AG10803 (cell line): ENCODE results near the gene FANCE.

Experiments
- DNase-seq: peaks from one replicate; pipeline ENCODE4 v3.0.0; 2010; ENCODE audit warnings: low read depth
- H3K4me3 ChIP-seq: 2 replicates; pipeline ENCODE4 v1.5.1; 2011; ENCODE audit warnings: mild to moderate bottlenecking, low read length, control low read depth
- TF ChIP-seq, protein P1 (sequence below): conservative IDR thresholded peaks from 2 replicates; pipeline ENCODE4 v1.5.1; 2011; ENCODE audit warnings: mild to moderate bottlenecking, low read length, control low read depth, inconsistent platforms

FANCE gene, protein sequence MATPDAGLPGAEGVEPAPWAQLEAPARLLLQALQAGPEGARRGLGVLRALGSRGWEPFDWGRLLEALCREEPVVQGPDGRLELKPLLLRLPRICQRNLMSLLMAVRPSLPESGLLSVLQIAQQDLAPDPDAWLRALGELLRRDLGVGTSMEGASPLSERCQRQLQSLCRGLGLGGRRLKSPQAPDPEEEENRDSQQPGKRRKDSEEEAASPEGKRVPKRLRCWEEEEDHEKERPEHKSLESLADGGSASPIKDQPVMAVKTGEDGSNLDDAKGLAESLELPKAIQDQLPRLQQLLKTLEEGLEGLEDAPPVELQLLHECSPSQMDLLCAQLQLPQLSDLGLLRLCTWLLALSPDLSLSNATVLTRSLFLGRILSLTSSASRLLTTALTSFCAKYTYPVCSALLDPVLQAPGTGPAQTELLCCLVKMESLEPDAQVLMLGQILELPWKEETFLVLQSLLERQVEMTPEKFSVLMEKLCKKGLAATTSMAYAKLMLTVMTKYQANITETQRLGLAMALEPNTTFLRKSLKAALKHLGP

DNA sequence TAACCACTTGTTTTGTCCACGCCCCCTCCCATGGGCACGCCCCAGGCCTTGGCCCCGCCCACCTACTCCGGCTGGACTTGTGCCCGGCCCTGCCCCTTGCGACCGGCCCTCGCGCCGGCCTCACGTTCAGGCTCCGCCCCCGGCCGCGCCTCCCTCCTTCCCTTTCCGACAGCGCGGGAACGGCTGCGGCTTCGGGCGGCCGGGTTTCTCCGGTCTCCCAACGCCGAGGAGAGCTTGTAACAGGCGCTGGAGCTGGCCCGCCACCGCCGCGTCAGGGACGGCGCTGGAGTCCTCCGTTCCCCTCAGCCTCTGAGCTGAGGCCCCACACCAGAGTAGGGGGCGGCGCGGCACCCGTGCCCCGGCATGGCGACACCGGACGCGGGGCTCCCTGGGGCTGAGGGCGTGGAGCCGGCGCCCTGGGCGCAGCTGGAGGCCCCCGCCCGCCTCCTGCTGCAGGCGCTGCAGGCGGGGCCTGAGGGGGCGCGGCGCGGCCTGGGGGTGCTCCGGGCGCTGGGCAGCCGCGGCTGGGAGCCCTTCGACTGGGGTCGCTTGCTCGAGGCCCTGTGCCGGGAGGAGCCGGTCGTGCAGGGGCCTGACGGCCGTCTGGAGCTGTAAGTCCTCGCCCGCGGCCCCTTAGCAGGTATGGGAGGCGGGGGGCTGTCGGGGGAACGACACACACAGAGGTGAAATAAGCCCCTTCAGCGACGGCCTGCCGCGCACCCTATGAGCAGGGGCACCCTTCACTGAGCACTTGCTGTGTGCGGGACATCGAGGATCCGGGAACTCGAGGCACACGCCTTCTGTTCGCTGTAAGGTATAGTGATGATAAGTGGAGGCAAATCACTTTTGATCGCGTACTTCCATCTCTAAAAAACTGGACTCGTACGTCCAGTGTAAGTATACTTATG is at the start of gene FANCE:
Gene FANCE, plus strand, starts transcription at position 156 of the 908 bp plus-strand sequence. Its CDS starts 208 bp downstream, at position 364.
- TF ChIP-seq, protein P1, sequence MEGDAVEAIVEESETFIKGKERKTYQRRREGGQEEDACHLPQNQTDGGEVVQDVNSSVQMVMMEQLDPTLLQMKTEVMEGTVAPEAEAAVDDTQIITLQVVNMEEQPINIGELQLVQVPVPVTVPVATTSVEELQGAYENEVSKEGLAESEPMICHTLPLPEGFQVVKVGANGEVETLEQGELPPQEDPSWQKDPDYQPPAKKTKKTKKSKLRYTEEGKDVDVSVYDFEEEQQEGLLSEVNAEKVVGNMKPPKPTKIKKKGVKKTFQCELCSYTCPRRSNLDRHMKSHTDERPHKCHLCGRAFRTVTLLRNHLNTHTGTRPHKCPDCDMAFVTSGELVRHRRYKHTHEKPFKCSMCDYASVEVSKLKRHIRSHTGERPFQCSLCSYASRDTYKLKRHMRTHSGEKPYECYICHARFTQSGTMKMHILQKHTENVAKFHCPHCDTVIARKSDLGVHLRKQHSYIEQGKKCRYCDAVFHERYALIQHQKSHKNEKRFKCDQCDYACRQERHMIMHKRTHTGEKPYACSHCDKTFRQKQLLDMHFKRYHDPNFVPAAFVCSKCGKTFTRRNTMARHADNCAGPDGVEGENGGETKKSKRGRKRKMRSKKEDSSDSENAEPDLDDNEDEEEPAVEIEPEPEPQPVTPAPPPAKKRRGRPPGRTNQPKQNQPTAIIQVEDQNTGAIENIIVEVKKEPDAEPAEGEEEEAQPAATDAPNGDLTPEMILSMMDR, result no peak
- peak within 1 kb of the TSS; percentile 70 for H3K4me3 ChIP-seq
- peak; percentile 85 for DNase-seq

DNA sequence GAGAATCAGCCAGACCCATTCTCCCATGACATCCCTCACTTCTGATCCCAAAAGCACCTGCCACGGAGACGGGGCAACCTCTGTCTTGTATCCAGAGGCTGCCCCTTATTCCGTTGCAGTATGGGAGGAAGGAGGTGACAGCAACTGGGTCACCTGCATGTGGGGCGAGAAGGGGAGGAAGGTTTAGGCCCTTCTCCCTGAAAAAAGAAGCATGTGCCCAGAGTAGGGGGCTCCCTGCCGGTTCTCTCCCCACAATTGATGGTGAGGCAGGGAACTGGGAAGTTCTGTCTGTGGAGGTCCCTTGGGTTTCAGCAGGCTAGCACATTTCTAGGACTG is 49.3 kb upstream of the FANCE start:
- DNase-seq, result no peak
- H3K4me3 ChIP-seq, result no peak overlapping the region
- TF ChIP-seq, protein P1, result no peak

DNA sequence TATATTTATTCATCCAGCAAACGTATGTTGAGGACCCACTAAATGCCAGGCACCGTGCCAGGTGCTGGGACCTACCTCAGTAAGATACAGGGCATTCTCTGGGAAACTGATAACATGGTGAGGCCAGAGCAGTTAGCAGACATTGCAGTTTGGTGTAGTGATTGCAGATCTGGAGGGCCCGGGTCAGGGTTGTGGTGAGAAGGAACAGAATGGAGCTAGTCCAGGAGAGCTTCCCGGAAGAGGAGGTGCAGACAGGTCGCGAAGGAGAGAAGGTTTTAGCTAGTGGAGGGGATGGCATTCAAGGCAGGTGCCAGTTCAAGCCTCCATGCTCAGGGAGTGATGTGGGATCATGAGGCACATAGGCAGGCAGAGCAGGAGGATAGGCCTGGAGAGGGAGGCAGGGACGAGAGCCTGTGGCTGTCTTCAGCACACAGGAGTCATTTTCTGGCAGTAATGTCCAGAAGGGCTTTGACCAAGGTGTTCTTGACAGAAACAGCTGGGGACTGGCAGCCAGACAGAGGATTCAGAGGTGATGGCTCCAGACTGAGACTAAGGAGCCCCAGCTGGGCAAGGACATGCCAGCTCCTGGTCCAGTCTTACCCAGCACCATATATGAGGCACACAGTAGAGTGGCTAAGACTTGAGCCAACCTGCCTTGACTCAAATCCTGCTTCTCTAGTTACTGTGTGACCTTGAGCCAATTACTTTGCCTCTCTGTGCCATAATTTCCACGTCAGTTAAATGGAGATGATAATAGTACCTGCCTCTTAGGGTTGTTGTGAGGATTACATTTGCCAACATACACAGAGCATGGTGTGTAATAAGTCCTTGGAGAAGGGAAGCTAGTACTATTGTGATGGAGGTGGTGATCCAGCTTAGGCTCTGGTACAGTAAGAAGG is 48.3 kb upstream of the FANCE start:
- TF ChIP-seq, protein P1, result no peak
- no peak for DNase-seq
- no peak overlapping the region for H3K4me3 ChIP-seq

DNA sequence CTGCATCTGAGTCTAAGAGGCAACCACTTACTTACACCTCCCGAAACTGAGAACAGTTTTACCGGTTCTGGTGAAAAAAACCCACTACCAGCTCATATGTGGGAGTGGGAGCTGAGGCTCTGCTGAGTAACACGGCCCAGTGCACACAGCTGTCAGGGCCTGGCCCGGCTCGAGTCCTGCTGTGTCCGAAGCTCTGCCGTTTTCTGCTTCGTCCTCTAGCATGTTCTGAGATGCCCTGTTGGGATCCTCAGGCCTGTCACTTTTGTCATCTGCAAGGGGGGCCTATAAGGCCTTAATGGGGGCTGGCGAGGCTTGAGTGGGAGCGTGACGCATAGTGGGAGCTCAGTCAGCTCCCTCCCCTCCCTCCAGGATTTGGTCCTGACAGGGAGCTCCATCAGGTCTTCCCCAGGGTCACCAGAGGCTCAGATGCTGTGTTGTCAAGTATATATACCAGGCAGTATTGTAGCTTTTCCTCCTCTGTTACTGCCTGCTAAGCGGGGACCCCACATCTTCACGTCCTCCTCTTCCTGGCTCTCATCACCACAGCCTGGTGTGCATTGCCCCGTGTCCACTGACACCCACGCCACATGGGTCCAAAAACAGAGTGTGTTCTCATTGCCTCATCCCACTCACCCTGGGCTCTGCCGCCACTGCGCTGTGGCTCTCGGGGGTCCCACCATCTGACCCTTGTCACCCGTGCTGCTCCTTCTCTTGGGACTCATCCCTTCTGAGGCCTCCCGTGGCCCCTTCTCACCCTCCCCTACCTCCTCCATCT is 45.2 kb upstream of the FANCE start:
- DNase-seq, result no peak
- TF ChIP-seq, protein P1, result no peak
- no peak overlapping the region for H3K4me3 ChIP-seq

DNA sequence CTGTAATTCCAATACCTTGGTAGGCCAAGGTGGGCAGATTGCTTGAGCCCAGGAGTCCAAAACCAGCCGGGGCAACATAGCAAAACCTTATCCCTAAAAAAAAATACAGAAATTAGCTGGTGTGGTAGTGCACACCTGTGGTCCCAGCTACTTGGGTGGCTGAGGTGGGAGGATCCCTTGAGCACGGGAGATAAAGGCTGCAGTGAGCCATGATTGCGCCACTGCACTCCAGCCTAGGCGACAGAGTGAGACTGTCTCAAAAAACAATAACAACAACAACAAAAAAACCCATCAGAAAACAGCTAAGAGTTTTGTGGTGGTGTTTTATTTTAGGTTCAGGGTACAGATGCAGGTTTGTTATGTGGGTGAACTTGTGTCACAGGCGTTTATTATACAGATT is 42.9 kb upstream of the FANCE start:
- TF ChIP-seq, protein P1, result no peak
- no peak overlapping the region for H3K4me3 ChIP-seq

DNA sequence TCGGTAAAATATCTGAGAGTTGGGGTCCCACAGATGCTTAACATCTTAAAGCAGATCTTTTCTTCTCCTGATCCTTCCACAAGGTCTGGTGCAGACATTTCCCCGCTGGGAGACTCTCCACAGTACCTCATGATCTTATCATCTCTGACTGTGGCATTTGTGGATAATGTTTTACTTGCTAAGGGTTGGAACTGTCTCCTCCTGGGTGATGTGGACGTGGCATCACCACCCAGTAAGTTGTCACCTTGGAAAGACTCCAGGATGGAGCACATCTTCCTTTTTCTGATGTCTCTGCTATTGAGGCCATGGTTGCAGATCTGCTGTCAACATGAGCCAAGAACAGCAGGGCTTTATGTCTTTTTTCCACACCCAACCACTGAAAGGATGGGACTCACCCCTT is 42.0 kb upstream of the FANCE start:
- TF ChIP-seq, protein P1, result no peak
- H3K4me3 ChIP-seq, result no peak overlapping the region
- DNase-seq, result no peak

More for the DNA sequence above, 42.9 kb upstream of the FANCE start:
- DNase-seq, result no peak
